HG03135 (cell line): ENCODE measurements around the gene SSTR3.
A peak's percentile ranks its signal among the peaks of the same experiment; 100 is the strongest.

Source experiments
- ATAC-seq: cut with Tn5 transposase; IDR thresholded peaks from one replicate; pipeline ENCODE4 v1.9.1; 2021; ENCODE audit warnings: mild to moderate bottlenecking, moderate library complexity; ENCODE audit not compliant: unreplicated experiment

The SSTR3 gene

GRCh38 chr22:37229805-37230672 lies 17.8 kb upstream of the SSTR3 start:
- peak; percentile 46 for ATAC-seq

GRCh38 chr22:37229012-37229804 lies 16.9 kb upstream of the SSTR3 start:
- ATAC-seq = no peak

GRCh38 chr22:37228106-37229011 lies 16.1 kb upstream of the SSTR3 start:
- ATAC-seq = no peak

GRCh38 chr22:37226514-37226913 lies 14.2 kb upstream of the SSTR3 start:
- ATAC-seq = no peak

GRCh38 chr22:37226087-37226486 lies 13.8 kb upstream of the SSTR3 start:
- ATAC-seq = no peak

GRCh38 chr22:37225481-37225880 lies 13.2 kb upstream of the SSTR3 start:
- ATAC-seq = no peak

- ATAC-seq = no peak
Measured at GRCh38 chr22:37224757-37225420, 12.6 kb upstream of the SSTR3 start.

- ATAC-seq = no peak
Measured at GRCh38 chr22:37223965-37224551, 11.8 kb upstream of the SSTR3 start.

GRCh38 chr22:37222440-37222971 lies 10.2 kb upstream of the SSTR3 start:
- no peak for ATAC-seq

GRCh38 chr22:37221424-37222333 lies 9.4 kb upstream of the SSTR3 start:
- no peak for ATAC-seq

GRCh38 chr22:37220543-37220981 lies 8.3 kb upstream of the SSTR3 start:
- ATAC-seq = no peak

GRCh38 chr22:37219533-37219932 lies 7.3 kb upstream of the SSTR3 start:
- peak; percentile 3 for ATAC-seq

GRCh38 chr22:37218771-37219411 lies 6.6 kb upstream of the SSTR3 start:
- peak; percentile 82 for ATAC-seq

- ATAC-seq = no peak
Measured at GRCh38 chr22:37218399-37218770, 6.1 kb upstream of the SSTR3 start.

GRCh38 chr22:37215890-37216289 lies 3.6 kb upstream of the SSTR3 start:
- no peak for ATAC-seq

- no peak for ATAC-seq
Measured at GRCh38 chr22:37214731-37215030, 2.4 kb upstream of the SSTR3 start.

- ATAC-seq = no peak
Measured at GRCh38 chr22:37213941-37214730, 1.9 kb upstream of the SSTR3 start.
